NCI-H1048 (cell line): ENCODE measurements around the gene IP6K2.
"Not testable (repeated sequence)": the region's sequence is repeated elsewhere in the genome, so short reads cannot be mapped to it uniquely, and the experiment has no call there.

Experiments
- DNase-seq: peaks from one replicate; lab custom pipeline; 2025; lab: John Stamatoyannopoulos, UW

IP6K2 gene

DNA sequence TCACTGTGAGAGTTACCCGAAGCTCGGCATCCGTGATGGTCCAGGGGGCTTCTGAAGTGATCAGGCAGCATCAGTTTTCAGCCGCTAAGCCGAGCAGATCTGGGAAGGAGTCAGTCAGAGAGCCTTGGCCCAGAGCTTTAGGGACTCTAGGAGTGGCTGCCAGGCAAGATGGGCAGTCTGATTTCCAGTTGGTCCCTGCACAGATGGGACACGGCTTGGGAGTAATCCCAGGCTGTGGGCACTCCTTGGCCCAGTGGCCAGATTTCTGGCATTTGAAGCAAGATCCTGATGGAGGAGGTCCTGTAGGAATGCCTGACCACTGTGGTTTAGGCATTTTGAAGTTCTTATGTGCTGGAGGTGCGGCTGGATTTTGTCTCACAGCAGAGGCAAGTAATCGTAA is 10.5 kb upstream of the IP6K2 start:
- no peak for DNase-seq

DNA sequence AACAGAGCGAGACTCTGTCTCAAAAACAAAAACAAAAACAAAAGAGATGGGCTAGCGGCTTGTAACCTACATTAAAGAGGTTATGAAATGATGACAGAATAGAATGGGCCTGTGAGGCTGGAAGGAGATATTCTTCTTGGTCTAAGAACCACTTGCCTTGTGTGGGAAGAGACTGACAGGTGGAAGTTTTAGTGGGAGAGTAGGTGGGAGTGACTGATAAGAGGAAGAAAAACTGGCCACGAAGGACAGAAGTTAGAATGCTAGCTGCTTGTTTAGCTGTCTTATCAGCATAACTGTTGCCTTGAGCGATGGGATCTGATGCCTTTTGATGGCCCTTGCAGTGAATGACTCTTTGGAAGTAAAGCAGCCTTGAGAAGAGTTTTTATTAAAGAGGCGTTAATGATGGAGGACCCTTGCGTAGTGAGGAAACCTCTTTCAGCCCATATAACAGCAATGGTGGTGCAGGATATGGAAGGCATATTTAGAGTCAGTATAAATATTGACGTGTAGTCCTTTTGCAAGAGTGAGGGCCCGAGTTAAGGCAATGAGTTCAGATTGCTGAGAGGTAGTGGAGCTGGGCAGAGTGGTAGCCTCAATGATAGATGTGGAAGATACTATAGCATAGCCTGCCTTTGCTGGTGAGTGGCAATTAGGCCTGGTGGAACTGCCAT is 8.3 kb upstream of the IP6K2 start:
- DNase-seq: not testable (repeated sequence)

DNA sequence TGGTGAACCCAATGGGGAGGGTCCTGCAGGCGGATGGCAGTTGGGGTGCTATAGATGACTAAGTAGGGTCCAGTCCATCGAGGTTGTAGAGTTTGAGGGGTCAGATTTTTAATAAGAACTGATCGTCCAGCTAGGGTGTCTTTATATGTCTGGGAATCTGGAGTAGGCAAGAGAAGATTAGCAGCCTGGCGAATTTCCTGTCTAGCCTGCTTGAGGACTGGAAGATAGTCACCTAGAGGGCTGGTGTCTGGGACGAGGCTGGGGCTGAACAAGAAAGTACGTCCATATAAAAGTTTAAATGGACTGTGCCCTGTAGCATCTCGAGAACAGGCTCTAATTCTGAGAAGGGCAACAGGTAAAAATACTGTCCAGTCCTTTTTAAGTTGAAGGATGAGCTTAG is 6.7 kb upstream of the IP6K2 start:
- no peak for DNase-seq

DNA sequence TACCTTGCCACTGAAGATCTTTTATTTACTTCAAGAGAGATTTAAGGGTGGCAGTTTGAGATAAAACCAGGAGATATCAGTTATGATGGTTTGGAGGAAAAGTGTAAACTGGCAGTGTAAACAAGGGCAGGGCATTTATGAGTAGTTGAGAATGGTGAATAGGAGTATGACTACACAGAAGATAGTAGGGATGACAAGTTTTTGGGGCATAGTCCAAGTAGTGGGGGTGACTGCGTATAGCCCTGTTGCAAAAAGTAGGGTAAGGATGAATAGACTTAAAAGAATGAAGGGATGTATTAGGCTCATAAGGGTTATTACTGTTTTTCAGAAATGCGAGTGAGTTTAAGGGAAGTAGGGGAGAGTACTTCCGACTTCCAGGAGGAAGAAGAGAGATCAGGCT is 6.3 kb upstream of the IP6K2 start:
- not testable (repeated sequence) for DNase-seq

DNA sequence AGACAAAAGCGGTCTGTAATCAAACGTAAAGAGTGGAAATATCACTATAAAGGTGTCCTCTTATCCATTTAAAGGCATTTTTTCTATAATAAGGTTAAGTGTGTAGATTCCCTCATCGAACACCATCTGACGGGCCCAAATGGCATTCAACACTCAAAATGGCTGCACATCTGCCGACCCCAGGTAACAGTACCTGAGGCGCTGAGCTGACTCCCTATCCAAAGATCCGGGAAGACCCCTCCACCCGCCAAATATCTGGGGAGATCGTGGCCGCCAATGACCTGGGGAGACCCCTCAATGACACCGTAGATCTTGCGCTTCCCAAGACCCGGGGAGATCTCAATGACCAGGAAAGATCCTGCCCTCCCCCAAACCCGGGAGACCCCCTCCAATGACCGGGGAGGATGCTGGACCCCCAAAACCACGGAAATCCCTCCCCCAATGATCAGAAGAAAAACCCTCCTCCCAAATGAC is 476 bp downstream of the IP6K2 start:
- DNase-seq: no peak

DNA sequence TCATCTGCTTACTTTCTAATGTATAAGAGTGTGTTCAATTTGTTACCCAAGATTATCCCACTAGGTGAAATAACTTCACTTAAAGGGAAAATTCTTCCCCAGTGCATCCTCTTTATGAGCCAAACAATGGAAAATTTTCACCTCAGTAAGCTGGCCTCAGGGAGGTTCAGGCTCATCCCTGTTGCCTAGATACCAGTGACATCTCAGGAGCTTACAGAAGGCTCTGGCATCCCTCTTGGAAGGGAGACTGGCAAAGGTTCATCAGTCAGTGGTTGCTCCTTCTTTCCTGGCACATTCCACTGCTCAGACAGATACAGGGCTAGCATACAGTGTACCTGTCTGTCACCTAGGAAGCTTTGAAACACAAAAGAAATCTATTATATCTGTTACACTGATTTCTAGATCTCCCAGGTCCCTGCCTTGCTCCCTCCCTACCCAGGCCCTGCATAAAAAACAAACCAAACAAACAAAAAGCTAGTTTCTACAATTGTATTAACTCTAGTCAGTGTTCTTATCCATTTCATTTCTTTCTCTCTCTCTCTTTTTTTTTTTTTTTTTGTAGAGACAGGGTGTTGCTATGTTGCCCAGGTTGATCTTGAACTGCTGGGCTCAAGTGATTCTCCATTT is 1.7 kb downstream of the IP6K2 start:
- no peak for DNase-seq

DNA sequence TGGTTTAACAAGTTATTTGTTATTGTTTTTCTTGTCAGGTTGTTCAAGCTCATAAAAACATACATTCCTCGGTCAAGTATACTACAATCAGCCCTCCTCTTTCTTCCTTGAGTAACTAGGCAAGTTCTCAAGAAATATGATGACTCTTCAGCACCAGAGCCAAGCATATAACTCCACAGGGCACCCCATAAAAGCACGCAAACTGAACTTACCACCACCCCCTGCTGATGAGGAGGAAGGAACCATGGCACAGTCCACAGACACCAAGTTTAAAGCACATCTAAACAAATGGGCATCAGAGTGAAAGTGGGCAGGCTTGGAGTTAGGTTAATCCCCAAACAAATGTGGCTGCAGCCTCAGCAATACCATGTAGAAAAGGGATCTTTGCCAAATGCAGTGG is 5.3 kb downstream of the IP6K2 start:
- no peak for DNase-seq

DNA sequence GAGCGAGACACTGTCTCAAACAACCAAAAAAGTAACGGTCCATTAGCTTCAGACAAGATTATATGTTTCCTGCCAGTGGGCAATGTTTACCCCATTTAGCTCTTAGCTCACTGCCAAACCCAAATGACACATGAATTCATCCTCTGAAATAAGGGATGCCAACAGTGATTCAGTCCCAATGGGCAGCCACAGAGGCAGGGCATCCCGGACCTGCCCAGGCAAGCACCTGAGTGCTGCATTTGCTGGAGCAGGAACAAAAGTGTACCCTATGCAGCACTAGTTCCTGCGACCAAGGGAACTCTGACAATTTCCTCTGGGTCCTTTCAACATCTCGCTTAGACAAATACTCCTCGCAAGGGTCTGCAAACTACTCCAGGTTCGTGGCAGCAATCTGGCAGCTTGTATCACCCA is 8.0 kb downstream of the IP6K2 start:
- DNase-seq: no peak

DNA sequence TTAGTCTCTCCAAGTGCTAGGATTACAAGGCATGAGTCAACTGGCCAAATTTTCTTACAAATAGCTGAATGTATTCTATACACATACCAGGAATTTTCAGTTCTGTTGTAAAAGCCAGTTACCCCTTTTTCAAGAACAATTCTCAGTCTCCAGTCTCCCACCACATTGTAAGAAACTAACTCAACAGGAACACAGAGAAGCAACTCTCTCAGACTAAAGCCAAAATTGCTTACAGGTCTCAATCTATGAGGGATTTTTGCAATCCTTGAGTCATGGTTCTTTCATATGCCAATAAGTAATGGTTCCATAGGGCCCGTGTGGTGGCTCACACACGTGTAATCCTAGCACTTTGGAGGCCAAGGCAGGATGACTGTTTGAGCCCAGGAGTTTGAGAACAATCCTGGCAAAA is 8.5 kb downstream of the IP6K2 start:
- DNase-seq: no peak

DNA sequence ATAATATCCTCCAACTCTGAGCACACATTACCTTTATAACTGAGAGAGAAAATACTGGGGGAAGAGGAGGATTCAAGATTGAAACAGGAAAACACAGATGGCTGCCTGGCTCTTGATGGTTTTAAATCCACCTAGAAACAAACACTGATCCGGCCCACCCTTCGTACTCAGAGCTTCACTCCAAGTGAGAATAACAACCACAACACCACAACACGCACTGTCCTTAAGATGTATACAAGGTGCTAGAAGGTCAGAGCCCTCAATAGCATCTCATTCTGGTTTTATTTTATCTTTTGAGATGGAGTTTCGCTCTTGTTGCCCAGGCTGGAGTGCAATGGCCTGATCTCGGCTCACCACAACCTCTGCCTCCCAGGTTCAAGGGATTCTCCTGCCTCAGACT is 9.9 kb downstream of the IP6K2 start:
- no peak for DNase-seq

DNA sequence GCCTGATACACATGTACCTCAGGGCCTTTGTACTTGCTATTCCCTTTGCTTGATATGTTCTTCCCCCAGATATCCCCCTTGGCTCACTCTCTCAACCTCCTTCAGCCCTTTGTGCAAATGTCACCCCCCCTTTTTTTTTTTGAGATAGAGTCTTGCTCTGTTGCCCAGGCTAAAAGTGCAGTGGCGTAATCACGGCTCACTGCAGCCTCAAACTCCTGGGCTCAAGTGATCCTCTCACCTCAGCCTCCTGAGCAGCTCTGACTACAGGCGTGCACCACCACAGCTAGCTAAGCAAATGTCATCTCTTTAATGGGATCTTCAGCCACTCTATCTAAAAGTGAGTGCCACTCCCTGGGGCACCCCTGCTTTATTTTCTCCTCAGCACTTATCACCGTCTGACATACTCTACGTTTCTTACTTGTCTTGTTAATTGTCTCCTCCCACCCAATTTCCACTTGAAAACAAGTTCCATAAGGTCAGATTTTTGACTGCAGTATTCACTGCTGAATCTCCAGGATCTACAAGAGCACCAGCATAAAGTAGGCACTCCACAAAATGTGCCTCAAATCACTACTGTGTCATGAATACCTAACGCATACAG is 14.6 kb downstream of the IP6K2 start:
- no peak for DNase-seq

DNA sequence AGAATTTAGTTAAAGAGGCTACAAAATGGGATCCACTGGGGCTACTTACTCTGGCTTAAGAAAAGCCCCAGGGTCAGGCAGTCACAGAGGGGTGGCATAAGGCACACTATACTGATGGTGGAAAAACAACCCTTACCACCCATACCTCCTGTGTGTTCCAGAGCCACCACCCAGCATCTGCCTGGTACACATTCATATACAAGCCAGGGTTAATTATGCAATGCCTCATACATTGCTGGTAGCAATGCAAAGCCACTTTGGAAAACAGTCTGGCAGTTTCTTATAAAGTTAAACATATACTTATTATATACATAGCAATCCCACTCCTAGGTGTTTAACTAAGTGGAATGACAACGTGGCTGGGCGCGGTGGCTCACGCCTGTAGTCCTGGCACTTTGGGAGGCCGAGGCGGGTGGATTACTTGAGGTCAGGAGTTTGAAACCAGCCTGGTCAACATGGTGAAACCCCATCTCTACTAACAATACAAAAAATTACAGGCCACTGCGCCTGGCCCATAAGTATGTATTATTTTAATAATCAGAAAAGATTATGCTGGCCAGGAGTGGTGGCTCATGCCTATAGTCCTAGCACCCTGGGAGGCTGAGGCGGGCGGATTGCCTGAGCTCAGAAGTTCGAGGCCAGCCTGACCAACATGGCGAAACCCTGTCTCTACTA is 16.2 kb downstream of the IP6K2 start:
- no peak for DNase-seq

DNA sequence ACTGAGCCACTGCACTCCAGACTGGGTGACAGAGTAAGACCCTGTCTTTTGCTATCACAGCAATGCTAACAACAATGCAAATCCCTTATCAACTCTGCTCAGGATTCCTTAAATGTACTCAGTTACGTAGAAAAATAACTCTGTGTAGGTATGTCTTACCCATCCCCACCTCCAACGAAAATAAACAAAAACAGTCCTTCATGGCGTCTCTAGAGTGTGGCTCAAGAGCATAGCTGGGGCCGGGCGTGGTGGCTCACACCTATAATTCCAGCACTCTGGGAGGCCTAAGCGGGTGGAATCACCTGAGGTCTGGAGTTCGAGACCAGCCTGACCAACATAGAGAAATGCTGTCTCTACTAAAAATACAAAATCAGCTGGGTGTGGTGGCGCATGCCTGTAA is 18.1 kb downstream of the IP6K2 start:
- no peak for DNase-seq

DNA sequence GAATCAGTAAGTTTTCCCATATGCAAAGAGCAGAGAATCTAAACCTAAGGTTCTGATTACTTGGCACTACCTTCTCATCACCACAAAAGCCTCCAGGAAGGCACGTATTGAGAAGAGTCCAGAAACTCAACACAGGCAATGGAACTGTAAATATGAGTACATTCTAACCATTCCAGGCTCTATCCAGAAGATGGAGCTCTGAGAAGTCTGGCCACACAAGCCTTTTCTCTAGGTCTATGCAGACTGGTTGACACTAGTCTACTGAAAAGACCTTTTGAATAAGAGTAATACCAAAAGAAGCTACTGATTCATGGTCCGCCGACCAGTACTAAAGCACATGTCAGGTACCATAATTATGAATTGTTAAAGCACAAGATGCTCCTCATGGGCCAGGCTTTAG is 19.1 kb downstream of the IP6K2 start:
- DNase-seq: no peak

DNA sequence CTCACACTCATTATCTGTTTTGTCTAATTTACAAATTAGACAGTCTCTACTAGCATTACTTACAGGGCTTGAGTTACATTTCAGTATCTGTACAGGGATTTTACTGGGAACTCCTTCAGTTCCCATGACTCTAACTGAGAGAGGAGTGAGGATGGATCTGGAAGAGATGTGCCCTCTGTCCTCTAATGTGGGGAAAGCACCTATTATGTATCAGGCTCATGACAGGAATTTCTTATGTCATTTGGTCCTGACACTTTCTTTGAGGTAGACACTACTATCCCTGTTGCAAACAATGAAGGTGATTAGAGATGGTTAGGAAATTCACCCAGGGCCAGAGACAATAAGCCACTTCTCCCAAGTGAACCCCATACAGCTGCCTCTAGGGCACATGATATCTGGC is 20.4 kb downstream of the IP6K2 start:
- DNase-seq: no peak

DNA sequence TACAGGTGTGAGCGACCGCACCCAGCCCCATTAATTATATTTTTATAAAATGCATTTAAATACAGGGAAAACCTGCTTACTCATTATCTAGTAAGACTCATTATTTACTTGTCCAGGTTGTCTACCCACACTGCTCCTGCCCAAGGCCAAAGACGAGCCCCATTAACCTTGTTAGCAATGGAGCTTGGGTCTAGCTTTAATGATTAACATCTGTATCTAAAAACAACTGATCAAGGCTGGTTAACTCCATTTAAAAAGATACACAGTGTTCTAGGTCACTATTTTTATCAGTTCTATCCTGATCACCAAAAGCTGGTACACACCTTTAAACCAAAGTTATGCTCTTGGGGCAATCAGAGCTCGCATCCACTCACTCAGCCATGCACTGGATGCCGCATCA is 20.9 kb downstream of the IP6K2 start:
- no peak for DNase-seq

DNA sequence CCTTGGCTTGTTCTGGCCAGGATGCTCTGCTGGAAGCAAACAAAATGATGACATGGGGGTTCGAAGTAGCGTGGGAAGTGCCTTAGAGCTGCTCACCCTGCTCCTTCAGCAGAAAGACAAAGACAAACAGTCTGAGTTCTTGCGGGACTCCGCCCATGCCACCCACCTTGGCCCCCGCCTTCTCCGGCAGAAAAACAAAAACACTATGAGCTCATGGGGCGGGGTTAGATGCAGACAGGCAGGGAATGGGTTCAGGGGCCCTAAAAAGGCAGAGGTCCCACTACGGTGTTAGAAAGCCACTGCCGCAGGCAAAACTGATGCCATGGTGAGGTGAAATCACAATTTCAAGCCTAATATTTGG is 21.6 kb downstream of the IP6K2 start:
- no peak for DNase-seq

DNA sequence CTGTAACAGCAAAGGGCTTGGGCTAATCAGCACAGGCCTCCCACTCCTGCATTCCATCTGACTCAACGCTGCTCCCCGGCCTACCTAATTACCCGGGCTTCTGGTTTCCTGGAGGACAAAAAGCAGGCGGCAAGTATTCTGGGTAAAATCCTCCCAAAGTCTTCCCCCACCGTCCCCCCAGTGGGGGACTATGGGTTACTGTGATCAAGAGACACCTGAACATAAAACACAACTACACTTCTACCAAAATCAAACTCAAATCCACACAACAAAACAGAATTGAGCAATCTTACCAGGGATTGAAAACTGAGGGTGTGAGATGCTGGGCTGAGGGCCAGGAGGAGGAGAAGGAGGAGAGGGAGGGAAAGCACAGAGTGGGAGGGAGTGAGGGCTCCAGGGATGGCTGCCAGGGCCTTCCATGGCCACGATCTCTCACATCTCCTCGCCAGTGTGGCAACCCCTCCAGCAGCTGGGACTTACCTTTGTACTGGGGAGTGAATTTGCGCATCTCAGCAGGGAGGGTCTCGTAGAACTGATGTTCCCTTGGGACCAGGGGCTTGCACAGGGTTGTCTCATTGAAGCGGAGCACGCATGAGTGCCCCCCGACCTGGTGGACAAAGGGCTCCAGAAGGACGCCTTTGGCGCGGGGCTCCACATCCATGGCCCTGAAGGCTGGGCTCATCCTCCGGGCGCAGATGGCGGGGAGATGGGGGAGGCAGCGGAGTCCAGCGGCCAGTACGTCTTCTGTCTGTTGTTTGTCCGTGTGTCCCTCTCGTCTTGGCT is 22.2 kb downstream of the IP6K2 start:
- DNase-seq: no peak

DNA sequence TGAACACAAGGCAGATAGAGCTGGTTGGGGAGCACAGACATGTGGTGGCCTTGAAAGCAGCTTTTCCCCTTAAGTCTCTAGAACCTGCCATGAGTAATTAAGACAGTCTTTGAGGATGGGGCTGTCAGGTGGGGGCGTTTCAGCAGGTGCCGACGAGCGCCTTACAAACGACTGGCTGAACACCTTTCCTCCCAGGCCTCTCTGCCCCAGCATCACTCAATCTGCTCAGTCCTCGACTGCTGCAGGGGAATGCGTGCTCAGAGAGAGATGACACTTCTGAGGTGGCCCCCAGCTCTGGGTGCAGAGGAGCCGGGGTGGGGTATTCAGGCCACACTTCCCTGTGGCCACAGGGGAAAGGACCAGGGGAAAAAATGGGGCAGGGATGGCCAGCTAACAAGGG is 23.2 kb downstream of the IP6K2 start:
- DNase-seq: no peak

DNA sequence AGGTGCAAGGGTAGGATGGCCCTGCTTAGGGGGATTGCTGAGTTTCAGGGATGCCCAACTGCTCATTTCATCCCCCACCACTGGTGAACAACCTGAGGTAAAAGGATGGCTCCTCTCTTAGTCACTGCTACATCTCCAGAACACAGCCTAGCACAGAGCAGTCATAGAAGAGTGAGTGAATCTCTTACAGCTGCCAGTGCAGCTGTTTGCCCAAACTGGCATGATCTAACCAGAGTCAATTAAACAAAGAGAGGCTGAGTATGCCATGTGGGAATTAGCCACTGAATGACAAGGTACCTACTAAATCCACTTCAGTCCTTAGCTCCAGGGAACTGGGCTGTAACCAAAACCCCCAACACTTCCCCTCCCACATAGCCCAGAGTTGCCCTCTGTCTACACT is 24.5 kb downstream of the IP6K2 start:
- DNase-seq: no peak

DNA sequence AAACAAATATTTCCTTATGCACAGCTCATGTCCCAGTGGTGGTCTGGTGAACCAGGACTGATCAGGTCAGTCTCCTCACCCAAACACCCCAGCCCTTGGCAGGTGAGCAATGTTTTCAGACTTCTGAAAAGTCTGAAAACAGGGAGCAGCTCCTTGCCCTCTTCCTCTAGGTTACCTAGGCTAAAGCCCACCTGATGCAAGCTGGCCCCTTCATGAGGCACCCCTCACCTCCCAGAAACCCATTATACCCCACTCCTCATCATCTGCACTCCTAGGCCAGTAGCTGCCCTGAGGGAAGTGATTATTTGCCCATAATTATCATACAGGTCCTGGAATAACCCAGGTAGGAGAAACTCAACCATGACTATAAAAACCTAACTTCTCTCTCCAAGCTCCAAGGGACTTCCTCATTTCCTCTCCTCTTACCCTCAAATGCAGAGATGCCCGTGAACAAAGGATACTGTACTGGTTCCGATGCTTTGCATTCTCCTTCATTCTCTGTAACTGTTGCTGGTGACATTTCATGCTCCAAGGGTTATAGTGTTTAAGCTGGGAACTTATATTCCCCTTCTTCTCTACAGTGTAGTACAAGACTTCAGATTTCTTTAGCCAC is 26.1 kb downstream of the IP6K2 start:
- no peak for DNase-seq

DNA sequence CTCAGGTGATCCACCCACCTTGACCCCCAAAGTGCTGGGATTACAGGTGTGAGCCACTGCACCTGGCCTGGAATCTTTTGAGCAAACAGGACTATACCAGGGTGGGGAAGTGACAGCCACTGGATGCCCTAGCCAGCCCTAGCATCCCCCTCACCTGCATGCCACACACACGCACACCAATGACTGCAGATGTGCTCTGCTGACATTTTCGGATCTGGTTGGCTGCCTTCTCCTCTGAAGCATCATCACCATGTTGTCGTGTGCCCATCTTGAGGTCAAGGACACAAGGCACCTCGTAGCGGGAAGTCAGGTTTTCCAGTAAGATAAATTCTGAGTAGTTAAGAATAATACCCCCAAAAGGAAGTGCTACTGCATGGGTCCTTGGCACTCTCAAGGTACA is 27.6 kb downstream of the IP6K2 start:
- no peak for DNase-seq
